ENCODE measurements around the gene FTO.

Gene FTO

DNA sequence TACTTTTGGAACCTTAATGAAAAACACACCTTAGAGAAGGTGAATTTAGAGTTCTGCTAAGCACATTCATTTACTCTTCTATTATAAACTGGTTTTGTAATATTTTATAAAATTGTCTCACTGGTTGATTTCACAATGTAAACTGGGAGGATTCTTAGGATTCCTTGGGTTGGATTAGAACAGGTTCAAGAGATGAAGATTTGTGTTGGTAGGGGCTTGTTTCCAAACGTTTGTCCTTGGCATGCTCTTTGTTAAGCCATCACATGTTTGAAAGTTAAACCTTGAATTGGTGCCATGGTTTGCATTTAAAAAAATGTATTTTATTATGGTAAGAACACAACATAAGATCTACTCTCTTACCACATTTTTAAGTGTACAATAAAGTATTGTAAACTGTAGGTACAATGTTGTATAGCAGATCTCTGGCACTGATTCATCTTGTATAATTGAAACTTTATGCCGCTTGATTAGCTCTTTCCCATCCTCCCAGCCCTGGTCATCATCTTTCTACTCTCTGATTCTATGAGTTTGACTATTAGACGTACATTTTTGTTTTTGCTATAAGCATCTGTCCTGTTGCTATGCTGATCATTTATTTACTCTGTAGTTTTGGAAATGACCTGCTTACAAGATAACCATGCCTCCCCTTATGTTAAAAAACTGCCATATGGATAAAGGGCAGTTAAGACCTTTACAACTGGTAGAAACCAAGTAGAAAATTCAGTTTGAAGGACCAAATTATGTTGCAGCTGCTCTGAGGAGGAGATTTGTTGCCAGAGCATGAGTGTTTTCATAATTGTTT is 9.6 kb downstream of the FTO start:
- ATAC-seq (replicated peaks; ENCODE audit: extremely low read depth, poor library complexity, severe bottlenecking), result no peak

GRCh38 chr16:53714205-53715022 is 10.5 kb downstream of the FTO start:
- DNase-seq (ENCODE audit: low spot score in 2 of 2) (no peak), ATAC-seq (replicated peaks; ENCODE audit: extremely low read depth, poor library complexity, severe bottlenecking) (no peak)
- peaks cover 50% of the 10 kb centered on the region for H3K4me1 Mint-ChIP-seq
- no peak overlapping the region for H3K27ac Mint-ChIP-seq (ENCODE audit: low read depth)
- H3K9me3 Mint-ChIP-seq, result no peaks in the 10 kb centered on the region
- no peaks in the 10 kb centered on the region for H3K27me3 Mint-ChIP-seq
- H3K4me3 Mint-ChIP-seq, result no peak overlapping the region
- no peaks in the 10 kb centered on the region for H3K36me3 Mint-ChIP-seq (ENCODE audit: insufficient read depth)

More for the DNA sequence above, 9.6 kb downstream of the FTO start:
- Mint-ChIP-seq H3K36me3 (ENCODE audit: insufficient read depth) (no peaks in the 10 kb centered on the region), H3K27ac (ENCODE audit: low read depth) (no peak overlapping the region), H3K4me1 (peaks cover 44% of the 10 kb centered on the region), H3K27me3 (no peaks in the 10 kb centered on the region), H3K4me3 (no peak overlapping the region), H3K9me3 (no peaks in the 10 kb centered on the region)
- DNase-seq (ENCODE audit: low spot score in 2 of 2), result no peak

DNA sequence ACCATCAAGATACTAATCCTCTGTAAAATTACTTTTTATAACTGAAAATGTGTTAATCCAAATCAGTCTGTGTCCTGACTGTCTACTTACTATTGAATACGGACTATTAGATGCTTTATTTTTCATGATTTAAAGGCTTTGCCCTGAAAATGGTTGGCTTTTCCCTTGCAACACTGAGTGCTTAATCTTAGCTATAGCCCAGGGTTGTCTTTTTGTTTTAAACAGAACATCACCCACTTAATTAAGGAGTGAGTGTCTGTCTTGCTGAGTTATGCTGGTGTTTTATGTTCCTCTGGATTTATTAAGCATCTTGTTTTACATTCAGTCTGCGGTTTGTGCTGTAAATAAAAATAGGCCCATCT is 11.0 kb downstream of the FTO start:
- DNase-seq (ENCODE audit: low spot score in 2 of 2) (no peak), ATAC-seq (replicated peaks; ENCODE audit: extremely low read depth, poor library complexity, severe bottlenecking) (no peak)
- no peaks in the 10 kb centered on the region for H3K27me3 Mint-ChIP-seq
- no peak overlapping the region for H3K27ac Mint-ChIP-seq (ENCODE audit: low read depth)
- no peaks in the 10 kb centered on the region for H3K36me3 Mint-ChIP-seq (ENCODE audit: insufficient read depth)
- H3K4me1 Mint-ChIP-seq, result peaks cover 53% of the 10 kb centered on the region
- H3K9me3 Mint-ChIP-seq, result no peaks in the 10 kb centered on the region
- H3K4me3 Mint-ChIP-seq, result no peak overlapping the region

DNA sequence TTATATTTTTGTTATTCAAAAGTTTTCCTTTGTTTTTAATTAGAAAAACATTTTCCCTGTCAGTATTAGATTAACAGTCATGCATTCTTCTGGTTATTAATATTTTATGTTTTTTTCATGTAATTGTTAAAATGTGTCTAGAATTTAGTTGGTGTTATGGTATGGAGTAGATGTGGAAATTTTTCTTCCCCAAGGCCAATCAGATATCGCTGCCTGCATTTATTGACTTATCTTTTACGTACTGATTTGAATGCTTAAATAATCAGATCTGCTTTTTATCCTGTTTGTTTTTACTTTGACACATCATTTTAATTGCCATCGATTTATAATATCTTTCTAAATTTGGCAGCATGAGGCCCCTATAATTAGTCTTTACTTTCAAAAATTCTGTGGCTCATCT is 13.6 kb downstream of the FTO start:
- DNase-seq (ENCODE audit: low spot score in 2 of 2) (no peak), ATAC-seq (replicated peaks; ENCODE audit: extremely low read depth, poor library complexity, severe bottlenecking) (no peak)
- Mint-ChIP-seq H3K36me3 (ENCODE audit: insufficient read depth) (peaks cover 1% of the 10 kb centered on the region), H3K4me1 (peaks cover 58% of the 10 kb centered on the region), H3K27ac (ENCODE audit: low read depth) (no peak overlapping the region), H3K4me3 (no peak overlapping the region), H3K9me3 (no peaks in the 10 kb centered on the region), H3K27me3 (no peaks in the 10 kb centered on the region)

DNA sequence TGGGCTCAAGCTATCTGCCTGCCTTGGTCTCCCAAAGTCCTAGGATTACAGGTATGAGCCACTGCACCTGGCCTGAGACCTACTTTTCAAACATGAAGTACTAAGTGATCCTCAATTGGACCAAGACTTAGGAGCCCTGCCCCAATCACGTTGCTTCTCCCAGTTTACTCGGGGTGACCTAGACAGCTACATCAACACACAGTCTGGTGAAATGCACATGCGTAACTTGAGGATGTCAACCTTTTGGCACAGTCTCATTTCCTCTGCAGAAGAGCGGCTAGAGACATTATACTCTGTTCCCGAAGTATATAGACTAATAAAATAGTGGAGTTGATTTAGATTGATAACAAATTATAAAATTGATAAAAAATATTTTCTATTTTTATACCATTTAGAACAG is 17.1 kb downstream of the FTO start:
- Mint-ChIP-seq H3K27ac (ENCODE audit: low read depth) (no peak overlapping the region), H3K9me3 (no peaks in the 10 kb centered on the region), H3K4me1 (peaks cover 53% of the 10 kb centered on the region), H3K27me3 (no peaks in the 10 kb centered on the region), H3K36me3 (ENCODE audit: insufficient read depth) (peaks cover 1% of the 10 kb centered on the region), H3K4me3 (no peak overlapping the region)
- no peak for DNase-seq (ENCODE audit: low spot score in 2 of 2)
- ATAC-seq (replicated peaks; ENCODE audit: extremely low read depth, poor library complexity, severe bottlenecking), result no peak

GRCh38 chr16:53726625-53727024 is 22.7 kb downstream of the FTO start:
- Mint-ChIP-seq H3K27ac (ENCODE audit: low read depth) (no peak overlapping the region), H3K9me3 (no peaks in the 10 kb centered on the region), H3K36me3 (ENCODE audit: insufficient read depth) (peaks cover 2% of the 10 kb centered on the region), H3K27me3 (no peaks in the 10 kb centered on the region), H3K4me3 (no peak overlapping the region), H3K4me1 (peaks cover 54% of the 10 kb centered on the region)
- ATAC-seq (replicated peaks; ENCODE audit: extremely low read depth, poor library complexity, severe bottlenecking) (no peak), DNase-seq (ENCODE audit: low spot score in 2 of 2) (no peak)

- H3K4me1 Mint-ChIP-seq, result peaks cover 44% of the 10 kb centered on the region
- no peak overlapping the region for H3K27ac Mint-ChIP-seq (ENCODE audit: low read depth)
- peaks cover 4% of the 10 kb centered on the region for H3K36me3 Mint-ChIP-seq (ENCODE audit: insufficient read depth)
- H3K27me3 Mint-ChIP-seq, result no peaks in the 10 kb centered on the region
- no peak for ATAC-seq (replicated peaks; ENCODE audit: extremely low read depth, poor library complexity, severe bottlenecking)
- no peak overlapping the region for H3K4me3 Mint-ChIP-seq
- H3K9me3 Mint-ChIP-seq, result no peaks in the 10 kb centered on the region
- no peak for DNase-seq (ENCODE audit: low spot score in 2 of 2)
These were observed 26.7 kb downstream of the FTO start for GRCh38 chr16:53730693-53731092.

DNA sequence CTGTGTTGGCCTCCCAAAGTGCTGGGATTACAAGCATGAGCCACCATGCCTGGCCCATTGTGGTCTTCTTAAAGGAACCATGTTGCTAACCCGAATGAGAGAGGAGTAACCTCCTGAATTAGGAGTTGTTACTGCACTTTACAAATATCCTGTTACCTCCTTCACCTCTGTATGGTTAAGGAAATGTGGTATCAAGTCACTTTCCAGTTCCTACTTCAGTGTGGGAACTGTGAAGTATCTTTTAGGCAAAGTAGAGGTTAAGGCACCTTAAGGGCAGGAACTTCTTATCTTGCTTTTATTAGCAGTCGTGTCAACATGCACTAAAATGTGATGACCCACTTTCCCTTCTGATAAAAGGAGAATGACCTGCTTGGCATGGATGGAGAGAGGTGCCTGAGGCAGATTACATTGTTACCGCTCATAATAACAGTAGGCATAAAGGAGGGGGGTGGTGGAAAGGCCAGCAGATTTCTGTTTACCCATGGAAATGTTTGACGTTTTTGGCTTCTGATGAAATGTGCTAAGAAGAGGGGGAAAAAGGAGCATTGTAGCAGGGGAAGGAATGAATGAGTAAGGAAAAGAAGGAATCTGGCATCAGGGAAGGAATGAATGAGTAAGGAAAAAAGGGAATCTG is 28.5 kb downstream of the FTO start:
- ATAC-seq (replicated peaks; ENCODE audit: extremely low read depth, poor library complexity, severe bottlenecking), result no peak
- Mint-ChIP-seq H3K36me3 (ENCODE audit: insufficient read depth) (peaks cover 4% of the 10 kb centered on the region), H3K27ac (ENCODE audit: low read depth) (no peak overlapping the region), H3K9me3 (no peaks in the 10 kb centered on the region), H3K27me3 (no peaks in the 10 kb centered on the region), H3K4me3 (no peak overlapping the region), H3K4me1 (peaks cover 48% of the 10 kb centered on the region)
- no peak for DNase-seq (ENCODE audit: low spot score in 2 of 2)

- Mint-ChIP-seq H3K27me3 (no peaks in the 10 kb centered on the region), H3K27ac (ENCODE audit: low read depth) (no peak overlapping the region), H3K36me3 (ENCODE audit: insufficient read depth) (peaks cover 2% of the 10 kb centered on the region), H3K9me3 (no peaks in the 10 kb centered on the region), H3K4me1 (peaks cover 43% of the 10 kb centered on the region), H3K4me3 (no peak overlapping the region)
- DNase-seq (ENCODE audit: low spot score in 2 of 2) (no peak), ATAC-seq (replicated peaks; ENCODE audit: extremely low read depth, poor library complexity, severe bottlenecking) (no peak)
These were observed 31.0 kb downstream of the FTO start for GRCh38 chr16:53734908-53735307.

GRCh38 chr16:53736297-53736696 is 32.3 kb downstream of the FTO start:
- Mint-ChIP-seq H3K9me3 (no peaks in the 10 kb centered on the region), H3K27ac (ENCODE audit: low read depth) (no peak overlapping the region), H3K4me1 (peaks cover 42% of the 10 kb centered on the region), H3K27me3 (no peaks in the 10 kb centered on the region), H3K36me3 (ENCODE audit: insufficient read depth) (peaks cover 2% of the 10 kb centered on the region), H3K4me3 (no peak overlapping the region)
- DNase-seq (ENCODE audit: low spot score in 2 of 2) (no peak), ATAC-seq (replicated peaks; ENCODE audit: extremely low read depth, poor library complexity, severe bottlenecking) (no peak)

DNA sequence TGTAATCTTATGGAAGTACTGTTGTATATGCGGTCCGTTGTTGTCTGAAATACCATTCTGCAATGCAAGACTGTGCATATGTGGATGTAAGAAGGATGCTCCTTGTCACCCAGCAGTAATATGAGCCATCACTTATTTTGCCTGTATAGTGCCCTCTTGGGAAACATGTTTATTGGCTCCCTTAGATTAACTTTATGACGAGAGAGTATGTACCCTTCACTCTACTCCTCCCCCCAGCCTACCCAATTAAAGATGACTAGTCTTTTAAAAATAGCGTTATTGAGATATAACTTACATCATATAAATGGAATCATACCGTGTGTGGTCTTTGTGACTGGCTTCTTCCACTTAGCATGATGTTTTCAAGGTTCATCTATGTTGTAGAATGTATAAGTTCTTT is 33.6 kb downstream of the FTO start:
- DNase-seq (ENCODE audit: low spot score in 2 of 2) (no peak), ATAC-seq (replicated peaks; ENCODE audit: extremely low read depth, poor library complexity, severe bottlenecking) (no peak)
- Mint-ChIP-seq H3K4me1 (peaks cover 40% of the 10 kb centered on the region), H3K27ac (ENCODE audit: low read depth) (no peak overlapping the region), H3K27me3 (no peaks in the 10 kb centered on the region), H3K9me3 (no peaks in the 10 kb centered on the region), H3K4me3 (no peak overlapping the region), H3K36me3 (ENCODE audit: insufficient read depth) (no peaks in the 10 kb centered on the region)

DNA sequence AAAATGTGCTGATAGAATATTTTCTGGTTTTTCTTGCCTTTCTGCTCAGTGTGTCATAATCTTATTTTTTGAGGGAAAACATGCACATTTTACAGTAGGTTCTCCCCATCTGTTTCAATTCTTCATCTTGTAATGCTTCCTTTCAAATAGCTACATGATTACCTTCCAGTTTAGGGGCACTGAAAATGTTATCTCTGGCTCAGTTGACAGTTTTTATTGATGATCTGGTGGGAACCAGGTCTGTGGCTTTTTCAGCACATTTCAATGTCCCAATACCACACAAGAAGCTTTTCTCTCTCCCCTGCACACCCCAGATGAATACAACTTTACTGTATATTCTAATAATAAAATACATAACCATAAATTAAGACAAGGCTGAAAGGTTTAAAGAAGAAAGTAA is 36.5 kb downstream of the FTO start:
- Mint-ChIP-seq H3K36me3 (ENCODE audit: insufficient read depth) (no peaks in the 10 kb centered on the region), H3K27me3 (no peaks in the 10 kb centered on the region), H3K4me1 (peaks cover 41% of the 10 kb centered on the region), H3K27ac (ENCODE audit: low read depth) (no peak overlapping the region), H3K9me3 (no peaks in the 10 kb centered on the region), H3K4me3 (no peak overlapping the region)
- ATAC-seq (replicated peaks; ENCODE audit: extremely low read depth, poor library complexity, severe bottlenecking), result no peak
- DNase-seq (ENCODE audit: low spot score in 2 of 2), result no peak

Measured in central memory CD8-positive, alpha-beta T cell (primary cell).